Ovary (tissue), 9 donors: ENCODE measurements around the gene DCTN2. TPM values are rescaled to one million over a fixed set of nuclear protein-coding genes. Genes with fewer than 3 reads are reported as not detected.

Source experiments
- DNase-seq, 5 donors: peaks; one replicate each; pipeline ENCODE4 v3.0.0-alpha.2; 2019 to 2020
- H3K27ac ChIP-seq, 2 donors: fragments of 200-600 bp; one replicate each; pipeline versions ENCODE4 v1.5.1 to v1.8.0; 2019 to 2022
- H3K27me3 ChIP-seq: fragments of 200-600 bp; one replicate; pipeline ENCODE4 v1.8.0; 2022
- H3K36me3 ChIP-seq: fragments of 200-600 bp; sonication (generic); one replicate; pipeline ENCODE4 v1.5.1; 2019
- H3K4me1 ChIP-seq: one replicate; pipeline ENCODE4 v1.8.1; 2013; ENCODE audit warnings: mild to moderate bottlenecking, moderate library complexity; ENCODE audit not compliant: insufficient read depth
- H3K4me3 ChIP-seq: fragments of 200-600 bp; sonication (generic); one replicate; pipeline ENCODE4 v1.5.1; 2017
- H3K9me3 ChIP-seq, 2 donors: fragments of 200-600 bp in 1 of 2; sonication (generic) in 1 of 2; one replicate each; pipeline versions ENCODE4 v1.5.1 to v1.8.1; 2013 to 2019; ENCODE audit warnings: mild to moderate bottlenecking in 1 of 2, moderate library complexity in 1 of 2
- CTCF ChIP-seq, 3 donors: fragments of 450-650 bp in 2 of 3; fragments of 200-600 bp in 1 of 3; IDR thresholded peaks; one replicate each; pipeline versions ENCODE4 v1.5.1 to v1.8.0; 2016 to 2022; ENCODE audit warnings: antibody characterized with exemption in 3 of 3, mild to moderate bottlenecking in 1 of 3
- EP300 ChIP-seq: sonication (generic); formaldehyde crosslinking; IDR thresholded peaks from one replicate; pipeline ENCODE4 v1.6.1; 2017; ENCODE audit warnings: antibody characterized with exemption
- POLR2A ChIP-seq: fragments of 450-650 bp; IDR thresholded peaks from one replicate; pipeline ENCODE4 v1.6.1; 2017; ENCODE audit warnings: antibody characterized with exemption, mild to moderate bottlenecking, moderate library complexity
- whole genome bisulfite sequencing, 3 donors: extraction: QIAGEN DNeasy Blood & Tissue Kit in 1 of 3; methylation state at CpG; one replicate each; pipeline versions ENCODE4 v1.1.5 to v1.1.7; 2013 to 2017; 5-methylcytosine and 5-hydroxymethylcytosine counted together
- intact Hi-C, 4 donors: fragments of 100-400 bp; cut with DNase I; formaldehyde crosslinking; loops; one replicate each; pipeline versions ENCODE4 v1.11.0 to v1.15.1; 2022 to 2023
- polyA plus RNA-seq, 2 donors: library from polyadenylated mRNA; stranded (reverse); fragments of 200-250 nt in 1 of 2; fragments of 350-450 nt in 1 of 2; fragmentation: Illumina TruSeq in 1 of 2; extraction: RNeasy Lipid Tissue Mini Kit (QIAGEN cat#74804) in 1 of 2; gene quantifications; one replicate each; pipeline ENCODE4 v1.2.3, GENCODE V29; 2013 to 2014
- total RNA-seq, 7 donors: library from RNA; depleted of rRNA in 2 of 7; stranded (reverse); fragments of >200 nt in 2 of 7; fragmentation: NEBNext Ultra II Directional in 3 of 7; extraction: Animal tissue kit (Norgen Biotek cat#: 25700) in 3 of 7; gene quantifications; one replicate each; pipeline versions ENCODE4 v1.1.0 to v1.2.4, GENCODE V29; 2016 to 2023
- donor health status: DM: no; HTN: no; CAD: no; lungs with moderate emphysema.
- donor health status: DM: no; HTN: no; CAD: no.
- donor health status: Bipolar disorder and iron deficiency.
- donor health status: DM: yes; HTN: yes; CAD: no.
- donor health status: DM: no; HTN: no; CAD: no.
- donor health status: DM: yes; HTN: yes; CAD: no.

The DCTN2 gene
- total and polyA plus RNA-seq, 9 donors = 70.7 to 226 (median 98.0) TPM

- no peak for TF ChIP-seq CTCF (IDR thresholded peaks at IDR 0.05)
- no peak for TF ChIP-seq POLR2A
- no peak for TF ChIP-seq EP300
- intact Hi-C loops = no loop called here
- DNase-seq = no peak
- Histone ChIP-seq H3K9me3 (no peaks in the 10 kb centered on the region), H3K4me1 (peaks cover 5% of the 10 kb centered on the region), H3K4me3 (peak overlapping the region; percentile 81), H3K27me3 (no peaks in the 10 kb centered on the region), H3K36me3 (no peaks in the 10 kb centered on the region), H3K27ac (peak overlapping the region in 1 of 2 donors; percentile 46)
- WGBS, 3 donors = 23 to 27% (median 26%) methylated on average over 11 of the region's 11 CpGs
Measured at GRCh38 chr12:57488402-57489156, 58.4 kb downstream of the DCTN2 start.

- peak within 1 kb of the TSS; percentile 81 for H3K4me3 ChIP-seq
- no peak for TF ChIP-seq EP300
- peak; percentile 64 for TF ChIP-seq POLR2A
- peak in 1 of 3 donors; percentile 9 for TF ChIP-seq CTCF (IDR thresholded peaks at IDR 0.05)
- H3K9me3 ChIP-seq = no peaks in the 10 kb centered on the region
- peak within 1 kb of the TSS in 1 of 2 donors; percentile 46 for H3K27ac ChIP-seq
- peaks cover 5% of the 10 kb centered on the region for H3K4me1 ChIP-seq
- 1 to 5% (median 2%) methylated on average over 47 of the region's 47 CpGs for WGBS, 3 donors
- peak; percentile 90 to 95 (median 91) for DNase-seq
- H3K27me3 ChIP-seq = no peaks in the 10 kb centered on the region
- H3K36me3 ChIP-seq = no peaks in the 10 kb centered on the region
- intact Hi-C loops = no loop called here
Measured at GRCh38 chr12:57487597-57488401, 59.2 kb downstream of the DCTN2 start, which contains the start of gene MARS1. Gene MARS1, plus strand, starts transcription at chr12:57488068. Its CDS starts 23 bp downstream, at chr12:57488091.

GRCh38 chr12:57487055-57487596 is 59.9 kb downstream of the DCTN2 start:
- peak in 2 of 5 donors; percentile 44 to 55 for DNase-seq
- WGBS, 3 donors = 79 to 86% (median 82%) methylated on average over 27 of the region's 27 CpGs
- Histone ChIP-seq H3K27ac (no peak overlapping the region), H3K4me1 (peaks cover 5% of the 10 kb centered on the region), H3K27me3 (no peaks in the 10 kb centered on the region), H3K36me3 (no peaks in the 10 kb centered on the region), H3K4me3 (peak overlapping the region; percentile 81), H3K9me3 (no peaks in the 10 kb centered on the region)
- TF ChIP-seq EP300 (no peak), CTCF (IDR thresholded peaks at IDR 0.05) (no peak), POLR2A (no peak)
- intact Hi-C loops = no loop called here

- intact Hi-C loops = no loop called here
- H3K9me3 ChIP-seq = no peaks in the 10 kb centered on the region
- no peak overlapping the region for H3K4me3 ChIP-seq
- peaks cover 5% of the 10 kb centered on the region for H3K4me1 ChIP-seq
- no peaks in the 10 kb centered on the region for H3K27me3 ChIP-seq
- no peak for DNase-seq
- no peaks in the 10 kb centered on the region for H3K36me3 ChIP-seq
- TF ChIP-seq POLR2A (no peak), EP300 (no peak), CTCF (IDR thresholded peaks at IDR 0.05) (no peak)
- H3K27ac ChIP-seq = no peak overlapping the region
Measured at GRCh38 chr12:57485695-57486094, 61.3 kb downstream of the DCTN2 start.
